RWPE1 (cell line): ENCODE measurements around the gene UNC13C.

ENCODE experiments used
- CTCF ChIA-PET: fragments of 350-600 bp; sonication (Branson Sonifier 250); formaldehyde crosslinking; extraction: SDS; loops from one replicate; lab custom pipeline; 2021; lab: Yijun Ruan, JAX
- POLR2A ChIA-PET: fragments of 400-600 bp; formaldehyde crosslinking; extraction: SDS; loops from one replicate; lab custom pipeline; 2020; ENCODE audit warnings: antibody characterized with exemption; ENCODE audit not compliant: low non-redundant PET; lab: Yijun Ruan, JAX
- DNase-seq: peaks from one replicate; pipeline ENCODE4 v3.0.0; 2012; ENCODE audit warnings: low spot score
- H3K27ac ChIP-seq: fragments of 450-650 bp; 2 replicates; pipeline ENCODE4 v1.5.1; 2017
- CTCF ChIP-seq: fragments of 450-650 bp; conservative IDR thresholded peaks from 2 replicates; pipeline ENCODE4 v1.5.1; 2017; ENCODE audit warnings: low read depth, mild to moderate bottlenecking

Gene UNC13C

DNA sequence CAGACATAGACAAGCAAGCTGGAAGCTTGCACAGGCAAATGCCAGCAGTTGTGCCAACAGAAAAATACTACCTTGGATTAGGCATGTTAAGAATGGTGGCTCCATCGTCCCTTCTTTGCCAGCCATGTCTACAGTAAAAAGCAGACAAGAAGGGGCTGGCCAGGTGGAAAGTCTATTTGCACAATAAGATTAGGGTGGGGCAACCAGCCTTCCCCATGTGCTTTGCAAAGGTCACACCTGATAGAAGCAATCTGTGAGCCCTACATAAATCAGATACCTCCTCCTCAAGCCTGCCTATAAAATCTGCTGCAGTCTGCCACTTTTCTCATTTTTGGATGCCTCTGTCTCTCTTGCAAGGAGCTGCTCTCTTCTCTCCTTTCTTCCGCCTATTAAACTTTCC lies 662.6 kb downstream of the UNC13C start:
- DNase-seq, result no peak
- TF ChIP-seq CTCF, result no peak
- POLR2A ChIA-PET, result no interaction called here
- H3K27ac ChIP-seq, result no peak overlapping the region
- CTCF ChIA-PET, result no interaction called here

DNA sequence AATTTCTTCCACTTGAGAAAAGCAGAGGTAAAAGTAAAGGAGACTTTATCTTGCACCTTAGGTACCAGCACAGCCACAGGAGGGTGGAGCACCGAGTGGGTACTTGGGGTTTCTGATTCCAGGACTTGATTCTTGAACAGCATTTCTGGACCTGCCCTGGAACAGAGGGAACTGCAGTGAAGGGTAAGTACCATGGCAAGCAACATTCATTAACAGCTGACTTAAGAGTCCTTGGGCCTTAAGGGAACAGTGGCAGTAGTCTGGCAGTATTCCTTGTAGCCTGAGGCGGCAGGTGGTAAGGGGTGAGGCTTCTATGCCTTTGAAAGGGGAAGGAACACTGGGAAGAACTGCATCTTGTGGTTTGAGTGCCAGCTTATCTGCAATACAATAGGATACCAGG lies 666.6 kb downstream of the UNC13C start:
- ChIA-PET CTCF (no interaction called here), POLR2A (no interaction called here)
- TF ChIP-seq CTCF, result no peak

DNA sequence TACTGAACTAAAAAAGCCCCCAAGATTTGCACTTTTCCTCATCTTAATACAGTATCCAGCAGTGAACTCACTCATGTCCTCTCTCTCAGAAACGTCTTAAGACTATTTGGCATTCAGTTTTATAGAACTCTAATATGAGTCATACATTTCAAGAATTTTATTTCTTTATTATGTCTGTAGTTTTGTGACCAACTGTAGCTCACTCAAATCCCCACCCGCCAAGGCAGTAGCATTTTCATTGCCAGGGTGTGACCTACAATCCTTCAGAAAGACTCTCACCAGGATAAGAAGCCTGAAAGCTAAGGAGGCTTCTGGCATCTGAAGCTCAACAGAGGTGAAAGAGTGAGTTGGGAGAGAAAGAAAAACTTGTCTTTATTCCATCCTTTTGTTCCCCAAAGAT lies 681.4 kb downstream of the UNC13C start:
- H3K27ac ChIP-seq, result no peak overlapping the region
- TF ChIP-seq CTCF, result no peak
- no peak for DNase-seq
- CTCF ChIA-PET, result no interaction called here
- POLR2A ChIA-PET, result no interaction called here

More for the DNA sequence above, 666.6 kb downstream of the UNC13C start:
- no peak for DNase-seq
- no peak overlapping the region for H3K27ac ChIP-seq

DNA sequence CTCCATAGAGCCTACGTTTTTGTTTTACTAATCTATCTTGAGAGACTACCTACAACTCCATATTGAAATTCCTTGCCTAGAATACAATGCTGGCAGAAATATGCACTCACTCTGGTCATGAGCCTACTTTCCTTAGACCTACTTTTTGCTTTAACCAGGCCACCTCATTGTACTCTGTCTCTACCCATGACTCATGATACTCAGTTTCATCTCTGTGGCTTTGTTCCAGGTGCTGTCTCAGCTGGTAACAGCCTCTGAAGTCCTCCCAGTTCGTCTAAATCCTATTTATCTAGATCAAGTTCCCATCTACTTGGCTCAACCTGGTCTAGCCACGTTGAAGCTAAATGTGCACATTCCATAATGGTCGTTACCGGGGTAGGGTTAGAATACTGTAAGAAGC lies 682.1 kb downstream of the UNC13C start:
- ChIA-PET CTCF (no interaction called here), POLR2A (no interaction called here)
- H3K27ac ChIP-seq, result no peak overlapping the region
- no peak for DNase-seq
- TF ChIP-seq CTCF, result no peak

DNA sequence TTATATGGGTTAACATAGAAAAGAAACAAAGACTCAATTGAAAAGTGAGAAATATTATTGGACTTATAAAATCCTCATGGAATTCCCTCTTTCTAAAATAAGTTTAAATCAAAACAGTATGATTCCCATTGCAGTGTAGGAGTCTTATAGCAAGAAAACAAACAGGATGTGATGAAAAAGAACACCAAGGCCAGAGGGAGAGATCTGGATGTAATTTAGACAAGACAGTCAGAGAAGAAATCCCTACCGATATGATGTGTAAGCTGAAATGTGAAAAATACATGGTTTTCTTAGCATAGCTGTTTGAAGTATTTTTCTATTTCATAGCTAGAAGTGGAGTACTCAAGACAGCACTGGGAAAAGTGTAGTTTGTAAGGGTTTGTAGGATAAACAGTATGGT lies 697.0 kb downstream of the UNC13C start:
- POLR2A ChIA-PET, result no interaction called here
- H3K27ac ChIP-seq, result no peak overlapping the region
- TF ChIP-seq CTCF, result no peak
- DNase-seq, result no peak
- CTCF ChIA-PET, result interaction anchor here (0.6 kb wide), 1 partner anchor 458 kb away, joined by 3 read pairs; no protein-coding TSS in a partner anchor

DNA sequence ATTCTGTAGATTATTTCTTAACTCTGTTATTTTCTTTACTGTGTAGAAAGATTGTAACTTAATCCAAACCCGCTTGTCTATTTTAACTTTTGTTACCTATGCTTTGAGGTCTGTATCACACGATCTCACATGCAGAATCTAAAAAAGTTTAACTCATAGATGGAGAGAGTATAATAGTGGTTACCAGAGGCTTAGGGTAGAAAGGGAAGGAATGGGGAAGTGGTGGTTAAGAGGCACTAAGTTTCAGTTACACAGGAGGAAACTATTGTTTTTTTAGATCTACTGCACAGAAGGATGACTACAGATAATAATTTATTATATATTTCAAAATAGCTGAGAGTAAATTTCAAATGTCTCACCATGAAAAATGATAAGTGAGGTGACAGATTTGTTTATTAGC lies 703.3 kb downstream of the UNC13C start:
- ChIA-PET POLR2A (no interaction called here), CTCF (no interaction called here)
- H3K27ac ChIP-seq, result no peak overlapping the region
- no peak for DNase-seq
- no peak for TF ChIP-seq CTCF
